ENCODE measurements around the gene FOXJ3.

Gene FOXJ3

GRCh38 chr1:42334240-42335049, 590 bp downstream of the FOXJ3 start:
- DNase-seq (ENCODE audit: low read depth in 2 of 2): peak; percentile 11

GRCh38 chr1:42333662-42334239, 1.3 kb downstream of the FOXJ3 start:
- no peak for DNase-seq (ENCODE audit: low read depth in 2 of 2)

- DNase-seq (ENCODE audit: low read depth in 2 of 2): no peak
These were observed 2.2 kb downstream of the FOXJ3 start for GRCh38 chr1:42332877-42333276.

GRCh38 chr1:42330215-42330614, 4.8 kb downstream of the FOXJ3 start:
- no peak for DNase-seq (ENCODE audit: low read depth in 2 of 2)

GRCh38 chr1:42328916-42329496, 6.0 kb downstream of the FOXJ3 start:
- no peak for DNase-seq (ENCODE audit: low read depth in 2 of 2)

GRCh38 chr1:42328047-42328625, 6.9 kb downstream of the FOXJ3 start:
- DNase-seq (ENCODE audit: low read depth in 2 of 2): no peak

- DNase-seq (ENCODE audit: low read depth in 2 of 2): no peak
These were observed 10.0 kb downstream of the FOXJ3 start for GRCh38 chr1:42325014-42325402.

- no peak for DNase-seq (ENCODE audit: low read depth in 2 of 2)
These were observed 10.5 kb downstream of the FOXJ3 start for GRCh38 chr1:42324398-42325013.

GRCh38 chr1:42323551-42323950, 11.5 kb downstream of the FOXJ3 start:
- no peak for DNase-seq (ENCODE audit: low read depth in 2 of 2)

- DNase-seq (ENCODE audit: low read depth in 2 of 2): no peak
These were observed 12.5 kb downstream of the FOXJ3 start for GRCh38 chr1:42322577-42322976.

- DNase-seq (ENCODE audit: low read depth in 2 of 2): no peak
These were observed 13.3 kb downstream of the FOXJ3 start for GRCh38 chr1:42321731-42322130.

GRCh38 chr1:42320708-42321107, 14.3 kb downstream of the FOXJ3 start:
- DNase-seq (ENCODE audit: low read depth in 2 of 2): no peak

- DNase-seq (ENCODE audit: low read depth in 2 of 2): no peak
These were observed 15.1 kb downstream of the FOXJ3 start for GRCh38 chr1:42319871-42320484.

GRCh38 chr1:42319128-42319851, 15.7 kb downstream of the FOXJ3 start:
- no peak for DNase-seq (ENCODE audit: low read depth in 2 of 2)

GRCh38 chr1:42318601-42319000, 16.4 kb downstream of the FOXJ3 start:
- no peak for DNase-seq (ENCODE audit: low read depth in 2 of 2)

- no peak for DNase-seq (ENCODE audit: low read depth in 2 of 2)
These were observed 17.7 kb downstream of the FOXJ3 start for GRCh38 chr1:42317308-42317707.

GRCh38 chr1:42316292-42316691, 18.7 kb downstream of the FOXJ3 start:
- no peak for DNase-seq (ENCODE audit: low read depth in 2 of 2)

- DNase-seq (ENCODE audit: low read depth in 2 of 2): no peak
These were observed 19.5 kb downstream of the FOXJ3 start for GRCh38 chr1:42315500-42315899.

- DNase-seq (ENCODE audit: low read depth in 2 of 2): no peak
These were observed 21.1 kb downstream of the FOXJ3 start for GRCh38 chr1:42313970-42314369.

- DNase-seq (ENCODE audit: low read depth in 2 of 2): no peak
These were observed 22.3 kb downstream of the FOXJ3 start for GRCh38 chr1:42312576-42313212.

GRCh38 chr1:42311897-42312296, 23.1 kb downstream of the FOXJ3 start:
- DNase-seq (ENCODE audit: low read depth in 2 of 2): no peak
